Omental fat pad (tissue), 4 donors: ENCODE results near the gene FPR1. TPM values are rescaled to one million over a fixed set of nuclear protein-coding genes. Genes with fewer than 3 reads are reported as not detected.

Experiments used
- ATAC-seq: fragments of 150-250 bp; one replicate; pipeline ENCODE4 v1.9.1; 2016; ENCODE audit warnings: mild to moderate bottlenecking, moderate library complexity; ENCODE audit not compliant: low FRiP score
- DNase-seq: peaks from one replicate; pipeline ENCODE4 v3.0.0-alpha.2; 2019; ENCODE audit warnings: low spot score
- CTCF ChIP-seq, 3 donors: fragments of 450-650 bp; IDR thresholded peaks; one replicate each; pipeline ENCODE4 v1.5.1; 2016 to 2017; ENCODE audit warnings: antibody characterized with exemption in 3 of 3, mild to moderate bottlenecking in 3 of 3, moderate library complexity in 2 of 3
- total RNA-seq, 4 donors: library from RNA; depleted of rRNA; stranded (reverse); fragments of >200 nt; gene quantifications; one replicate each; pipeline ENCODE4 v1.1.0, GENCODE V29; 2016

Gene FPR1
- total RNA-seq, 4 donors from 2014 or later: 15.0 to 77.5 (median 56.5) TPM

- no peak for ATAC-seq
- DNase-seq: no peak
- TF ChIP-seq CTCF (IDR thresholded peaks at IDR 0.05): no peak
Observed at GRCh38 chr19:51696606-51697005, 55.1 kb downstream of the FPR1 start.

Other genes with a start within 250 kb of the FPR1 start
- 1 to 10 TPM in 2 of 4 donors, under 1 TPM in 2; 0.38 to 1.4 (median 1.1) TPM for gene SIGLEC6, start 220.2 kb downstream of the FPR1 start, total RNA-seq
- 10 to 100 TPM in 1 of 4 donors, 1 to 10 TPM in 3; 2.2 to 11.5 (median 6.0) TPM for gene ZNF175, start 180.6 kb downstream of the FPR1 start, total RNA-seq
- gene SIGLEC5, start 121.5 kb downstream of the FPR1 start, total RNA-seq: under 1 TPM in 1 of 4 donors, not detected in 3; 0.19 TPM
- gene SIGLEC14, start 105.1 kb downstream of the FPR1 start, total RNA-seq: 10 to 100 TPM in 2 of 4 donors, 1 to 10 TPM in 1, not detected in 1; 1.9 to 12.6 (median 12.2) TPM
- 10 to 100 TPM in 3 of 4 donors, 1 to 10 TPM in 1; 6.2 to 14.2 (median 11.4) TPM for gene SPACA6, start 58.5 kb downstream of the FPR1 start, total RNA-seq
- gene HAS1, start 27.9 kb downstream of the FPR1 start, total RNA-seq: 100 to 1,000 TPM in 2 of 4 donors, 10 to 100 TPM in 1, 1 to 10 TPM in 1; 1.1 to 534 (median 190) TPM
- gene FPR2, start 9.3 kb upstream of the FPR1 start, total RNA-seq: 10 to 100 TPM in 1 of 4 donors, 1 to 10 TPM in 3; 3.1 to 16.2 (median 7.5) TPM
- gene FPR3, start 43.3 kb upstream of the FPR1 start, total RNA-seq: 10 to 100 TPM; 10.2 to 50.0 (median 23.9) TPM
- gene ZNF577, start 136.1 kb upstream of the FPR1 start, total RNA-seq: 10 to 100 TPM; 10.4 to 26.6 (median 12.5) TPM
- 10 to 100 TPM in 2 of 4 donors, 1 to 10 TPM in 2; 8.2 to 13.3 (median 10.6) TPM for gene ZNF649, start 153.1 kb upstream of the FPR1 start, total RNA-seq
- gene ZNF613, start 175.6 kb upstream of the FPR1 start, total RNA-seq: 1 to 10 TPM; 2.7 to 9.0 (median 6.1) TPM
- gene ZNF350, start 235.0 kb upstream of the FPR1 start, total RNA-seq: 10 to 100 TPM in 1 of 4 donors, 1 to 10 TPM in 3; 8.3 to 15.4 (median 8.7) TPM